Astrocyte (in vitro differentiated cells and primary cell): Measurements from ENCODE around the gene BTBD16. TPM values are rescaled to one million over a fixed set of nuclear protein-coding genes. Genes with fewer than 3 reads are reported as not detected.

Experiments
- DNase-seq: peaks from one replicate; pipeline ENCODE4 v3.0.0-alpha.2; 2010; ENCODE audit warnings: low read depth
- FAIRE-seq: peaks from 2 replicates; lab custom pipeline; 2011; peaks lifted over from hg19 to GRCh38; lab: Jason Lieb, UNC
- H2AFZ ChIP-seq: 2 replicates; pipeline ENCODE4 v1.6.0; 2012; ENCODE audit warnings: low read depth, low read length, inconsistent platforms
- H3K27ac ChIP-seq: 2 replicates; pipeline ENCODE4 v1.5.1; 2011; ENCODE audit warnings: low read depth, low read length, inconsistent platforms
- H3K27me3 ChIP-seq: 2 replicates; pipeline ENCODE4 v1.6.0; 2011; ENCODE audit warnings: low read length, inconsistent platforms; ENCODE audit not compliant: insufficient read depth
- H3K36me3 ChIP-seq: 2 replicates; pipeline ENCODE4 v1.5.1; 2011; ENCODE audit warnings: low read length, inconsistent platforms; ENCODE audit not compliant: insufficient read depth
- H3K4me1 ChIP-seq: 2 replicates; pipeline ENCODE4 v1.5.1; 2011; ENCODE audit warnings: low read length, inconsistent platforms; ENCODE audit not compliant: insufficient read depth
- H3K4me2 ChIP-seq: 2 replicates; pipeline ENCODE4 v1.6.0; 2012; ENCODE audit warnings: low read length, inconsistent platforms
- H3K4me3 ChIP-seq: 2 replicates; pipeline ENCODE4 v1.5.1; 2011; ENCODE audit warnings: low read depth, mild to moderate bottlenecking, low read length, inconsistent platforms; ENCODE audit not compliant: insufficient read depth
- H3K79me2 ChIP-seq: 2 replicates; pipeline ENCODE4 v1.6.0; 2012; ENCODE audit warnings: mild to moderate bottlenecking, low read length, inconsistent platforms; ENCODE audit not compliant: insufficient read depth
- H3K9ac ChIP-seq: 2 replicates; pipeline ENCODE4 v1.6.0; 2012; ENCODE audit warnings: mild to moderate bottlenecking, low read length, inconsistent platforms
- H3K9me3 ChIP-seq: 2 replicates; pipeline ENCODE4 v1.5.1; 2012; ENCODE audit warnings: low read depth, mild to moderate bottlenecking, low read length, inconsistent platforms; ENCODE audit not compliant: insufficient read depth
- H4K20me1 ChIP-seq: 2 replicates; pipeline ENCODE4 v1.6.0; 2012; ENCODE audit warnings: low read length, inconsistent platforms; ENCODE audit not compliant: insufficient read depth
- H3K27ac Mint-ChIP-seq: one replicate; pipeline ENCODE4 v1.8.0; 2021; ENCODE audit warnings: mild to moderate bottlenecking, mixed read lengths; ENCODE audit not compliant: unreplicated experiment
- H3K27me3 Mint-ChIP-seq: one replicate; pipeline ENCODE4 v1.8.0; 2021; ENCODE audit warnings: low read depth, mixed read lengths; ENCODE audit not compliant: unreplicated experiment
- H3K36me3 Mint-ChIP-seq: one replicate; pipeline ENCODE4 v1.8.0; 2021; ENCODE audit warnings: low read depth, mixed read lengths; ENCODE audit not compliant: unreplicated experiment
- H3K4me1 Mint-ChIP-seq: one replicate; pipeline ENCODE4 v1.8.0; 2021; ENCODE audit warnings: low read depth, mixed read lengths; ENCODE audit not compliant: unreplicated experiment
- H3K4me3 Mint-ChIP-seq: one replicate; pipeline ENCODE4 v1.8.0; 2021; ENCODE audit warnings: mild to moderate bottlenecking, moderate library complexity, mixed read lengths; ENCODE audit not compliant: unreplicated experiment
- H3K9me3 Mint-ChIP-seq: one replicate; pipeline ENCODE4 v1.8.0; 2021; ENCODE audit warnings: mild to moderate bottlenecking, mixed read lengths; ENCODE audit not compliant: unreplicated experiment
- EZH2 ChIP-seq: IDR thresholded peaks from 2 replicates; pipeline ENCODE4 v1.6.1; 2012; ENCODE audit warnings: mild to moderate bottlenecking, low read length, inconsistent platforms; ENCODE audit not compliant: insufficient read depth
- total RNA-seq: library from RNA; stranded (reverse); gene quantifications from 2 replicates; pipeline ENCODE4 v1.2.1, GENCODE V29; 2021
- TF ChIP-seq, protein P1 (sequence below): IDR thresholded peaks from 2 replicates; pipeline ENCODE4 v1.5.1; 2011; ENCODE audit warnings: low read depth, mild to moderate bottlenecking, inconsistent platforms, low read length, moderate library complexity; ENCODE audit not compliant: insufficient read depth

The BTBD16 gene
- total RNA-seq, 1 donor from 2014 or later = not detected

DNA sequence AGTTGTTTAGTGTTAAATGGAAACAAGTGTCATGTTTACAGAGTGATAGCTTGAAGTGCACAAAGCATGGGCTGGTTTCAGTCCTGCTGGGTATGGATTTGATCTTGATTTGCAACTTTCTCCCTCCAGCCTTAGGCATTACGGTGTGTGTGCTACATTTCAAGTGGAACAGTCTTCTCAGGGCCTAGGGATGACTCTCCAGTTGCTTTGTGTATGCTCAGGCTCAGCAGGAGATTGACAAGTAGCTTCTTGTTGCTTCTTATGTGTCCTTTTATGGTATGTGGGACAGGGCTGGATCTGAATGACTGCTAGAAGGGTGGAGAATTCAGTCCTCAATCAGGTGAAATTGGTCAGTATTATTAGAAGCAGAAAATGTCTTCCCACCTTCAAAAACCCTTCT is 52.1 kb downstream of the BTBD16 start:
- Histone ChIP-seq H2AFZ (no peak overlapping the region), H3K27ac (no peak overlapping the region), H4K20me1 (no peaks in the 10 kb centered on the region), H3K9me3 (no peaks in the 10 kb centered on the region), H3K4me1 (no peaks in the 10 kb centered on the region), H3K4me2 (no peak overlapping the region), H3K4me3 (no peak overlapping the region), H3K27me3 (peaks cover 2% of the 10 kb centered on the region), H3K9ac (no peak overlapping the region), H3K79me2 (no peaks in the 10 kb centered on the region), H3K36me3 (no peaks in the 10 kb centered on the region)
- TF ChIP-seq, protein P1, sequence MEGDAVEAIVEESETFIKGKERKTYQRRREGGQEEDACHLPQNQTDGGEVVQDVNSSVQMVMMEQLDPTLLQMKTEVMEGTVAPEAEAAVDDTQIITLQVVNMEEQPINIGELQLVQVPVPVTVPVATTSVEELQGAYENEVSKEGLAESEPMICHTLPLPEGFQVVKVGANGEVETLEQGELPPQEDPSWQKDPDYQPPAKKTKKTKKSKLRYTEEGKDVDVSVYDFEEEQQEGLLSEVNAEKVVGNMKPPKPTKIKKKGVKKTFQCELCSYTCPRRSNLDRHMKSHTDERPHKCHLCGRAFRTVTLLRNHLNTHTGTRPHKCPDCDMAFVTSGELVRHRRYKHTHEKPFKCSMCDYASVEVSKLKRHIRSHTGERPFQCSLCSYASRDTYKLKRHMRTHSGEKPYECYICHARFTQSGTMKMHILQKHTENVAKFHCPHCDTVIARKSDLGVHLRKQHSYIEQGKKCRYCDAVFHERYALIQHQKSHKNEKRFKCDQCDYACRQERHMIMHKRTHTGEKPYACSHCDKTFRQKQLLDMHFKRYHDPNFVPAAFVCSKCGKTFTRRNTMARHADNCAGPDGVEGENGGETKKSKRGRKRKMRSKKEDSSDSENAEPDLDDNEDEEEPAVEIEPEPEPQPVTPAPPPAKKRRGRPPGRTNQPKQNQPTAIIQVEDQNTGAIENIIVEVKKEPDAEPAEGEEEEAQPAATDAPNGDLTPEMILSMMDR = no peak
- no peak for TF ChIP-seq EZH2
- H3K4me3 Mint-ChIP-seq = no peak overlapping the region
- no peak overlapping the region for H3K27ac Mint-ChIP-seq
- FAIRE-seq (no peak), DNase-seq (no peak)
- H3K27me3 Mint-ChIP-seq = peaks cover 3% of the 10 kb centered on the region
- H3K9me3 Mint-ChIP-seq = peaks cover 5% of the 10 kb centered on the region
- H3K36me3 Mint-ChIP-seq = no peaks in the 10 kb centered on the region
- H3K4me1 Mint-ChIP-seq = peaks cover 7% of the 10 kb centered on the region

DNA sequence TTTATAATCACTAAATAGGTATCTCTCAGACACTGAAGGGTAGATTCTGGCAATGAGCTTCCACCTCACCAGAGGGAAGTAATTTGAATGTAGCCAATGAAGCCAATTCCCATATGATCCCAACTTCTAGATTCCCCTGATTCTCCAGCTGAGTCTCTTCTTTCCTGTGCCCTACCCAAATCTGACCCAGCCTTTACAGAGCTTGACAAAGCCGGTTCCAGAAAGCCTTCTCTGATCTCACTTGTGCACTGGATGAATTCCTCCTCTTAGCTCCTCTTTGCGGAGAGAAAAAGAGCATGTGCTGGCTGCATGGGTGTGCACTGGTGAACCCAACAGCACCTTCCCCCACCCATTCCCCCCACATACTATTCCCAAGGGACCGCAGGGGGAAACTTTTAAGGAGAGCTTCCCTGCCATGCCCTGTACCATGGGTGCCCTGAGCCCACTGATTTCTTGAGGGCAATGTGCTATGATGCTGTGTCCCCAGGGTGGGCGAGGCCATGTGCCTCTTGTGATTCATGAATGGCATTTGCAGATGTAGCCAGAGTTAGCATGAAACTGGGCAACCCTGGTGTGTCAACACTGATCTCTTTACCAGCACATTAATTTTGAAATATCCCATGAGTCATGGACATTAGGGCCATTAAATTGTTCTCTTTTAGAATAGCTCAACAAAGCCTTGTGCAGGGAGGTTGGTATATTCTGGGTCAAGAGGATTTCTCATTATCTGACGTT is 53.0 kb downstream of the BTBD16 start:
- DNase-seq (no peak), FAIRE-seq (no peak)
- Histone ChIP-seq H4K20me1 (no peaks in the 10 kb centered on the region), H3K4me3 (no peak overlapping the region), H3K9ac (no peak overlapping the region), H3K9me3 (no peaks in the 10 kb centered on the region), H3K27me3 (peaks cover 2% of the 10 kb centered on the region), H2AFZ (no peak overlapping the region), H3K79me2 (no peaks in the 10 kb centered on the region), H3K36me3 (no peaks in the 10 kb centered on the region), H3K4me1 (no peaks in the 10 kb centered on the region), H3K27ac (no peak overlapping the region), H3K4me2 (no peak overlapping the region)
- Mint-ChIP-seq H3K36me3 (no peaks in the 10 kb centered on the region), H3K4me1 (peaks cover 7% of the 10 kb centered on the region), H3K9me3 (peaks cover 5% of the 10 kb centered on the region), H3K4me3 (no peak overlapping the region), H3K27me3 (peaks cover 3% of the 10 kb centered on the region), H3K27ac (no peak overlapping the region)
- TF ChIP-seq, protein P1 = no peak
- no peak for TF ChIP-seq EZH2

DNA sequence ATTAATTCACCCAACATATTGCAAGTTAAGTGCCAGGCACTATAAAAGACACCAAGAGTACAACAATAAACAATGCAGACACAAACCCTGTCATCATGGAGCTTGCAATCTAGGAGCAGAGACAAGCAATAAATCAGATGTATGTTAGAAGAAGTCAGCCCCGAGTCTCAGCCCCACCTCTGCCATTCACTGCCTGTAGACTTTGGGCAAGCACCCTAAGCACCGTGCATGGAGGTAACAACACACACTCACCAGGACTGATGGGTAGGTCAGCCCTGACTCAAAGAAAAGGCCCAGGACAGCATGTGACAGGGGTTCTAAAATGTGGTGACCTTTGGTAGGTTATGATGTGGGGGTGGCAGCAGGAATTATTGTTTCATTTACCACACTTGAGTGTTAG is 54.1 kb downstream of the BTBD16 start:
- no peak overlapping the region for H3K27ac ChIP-seq
- no peak overlapping the region for H3K9ac ChIP-seq
- no peaks in the 10 kb centered on the region for H3K9me3 ChIP-seq
- no peak overlapping the region for H3K4me3 ChIP-seq
- H2AFZ ChIP-seq = no peak overlapping the region
- H3K27me3 ChIP-seq = peaks cover 2% of the 10 kb centered on the region
- no peak for FAIRE-seq
- no peak overlapping the region for H3K4me2 ChIP-seq
- Mint-ChIP-seq H3K27me3 (peaks cover 6% of the 10 kb centered on the region), H3K27ac (no peak overlapping the region), H3K4me3 (no peak overlapping the region), H3K4me1 (peaks cover 7% of the 10 kb centered on the region), H3K36me3 (no peaks in the 10 kb centered on the region), H3K9me3 (peaks cover 5% of the 10 kb centered on the region)
- no peaks in the 10 kb centered on the region for H4K20me1 ChIP-seq
- DNase-seq = no peak
- H3K79me2 ChIP-seq = no peaks in the 10 kb centered on the region
- no peaks in the 10 kb centered on the region for H3K36me3 ChIP-seq
- TF ChIP-seq EZH2 = no peak
- TF ChIP-seq, protein P1 = no peak
- H3K4me1 ChIP-seq = no peaks in the 10 kb centered on the region
